Activated naive CD8-positive, alpha-beta T cell (primary cell): ENCODE measurements around the gene PRSS21.

ENCODE experiments used
- H3K27ac Mint-ChIP-seq: one replicate; pipeline ENCODE4 v1.8.0; 2021; ENCODE audit warnings: mixed read lengths
- H3K27me3 Mint-ChIP-seq: one replicate; pipeline ENCODE4 v1.8.0; 2021; ENCODE audit warnings: mixed read lengths
- H3K36me3 Mint-ChIP-seq: one replicate; pipeline ENCODE4 v1.8.0; 2021; ENCODE audit warnings: mixed read lengths
- H3K4me1 Mint-ChIP-seq: one replicate; pipeline ENCODE4 v1.8.0; 2021; ENCODE audit warnings: low read depth, mixed read lengths
- H3K4me3 Mint-ChIP-seq: one replicate; pipeline ENCODE4 v1.8.0; 2021; ENCODE audit warnings: mild to moderate bottlenecking, mixed read lengths
- H3K9me3 Mint-ChIP-seq: one replicate; pipeline ENCODE4 v1.8.0; 2021; ENCODE audit warnings: low read depth, mixed read lengths

Gene PRSS21

DNA sequence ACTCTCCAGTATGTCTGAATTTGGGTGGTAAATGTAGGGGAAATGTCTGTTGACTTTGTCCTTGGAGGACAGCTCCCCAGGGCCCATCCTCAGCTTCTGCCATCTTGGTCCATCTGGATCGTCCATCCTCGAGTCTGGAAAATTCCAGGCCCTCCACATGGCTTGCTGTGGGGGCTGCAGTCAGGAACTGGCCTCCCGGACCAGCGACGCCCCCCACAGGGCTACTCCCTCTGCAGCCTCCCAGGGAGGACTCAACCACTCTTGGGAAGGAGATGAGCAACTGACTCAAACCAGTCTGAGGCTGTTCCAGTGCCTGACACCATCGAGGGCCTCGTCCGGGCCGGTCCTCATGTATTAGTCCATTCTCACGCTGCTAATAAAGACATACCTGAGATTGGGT, 7.6 kb downstream of the PRSS21 start:
- Mint-ChIP-seq H3K4me1 (no peaks in the 10 kb centered on the region), H3K27me3 (no peaks in the 10 kb centered on the region), H3K27ac (no peak overlapping the region), H3K36me3 (no peaks in the 10 kb centered on the region), H3K4me3 (no peak overlapping the region), H3K9me3 (no peaks in the 10 kb centered on the region)

DNA sequence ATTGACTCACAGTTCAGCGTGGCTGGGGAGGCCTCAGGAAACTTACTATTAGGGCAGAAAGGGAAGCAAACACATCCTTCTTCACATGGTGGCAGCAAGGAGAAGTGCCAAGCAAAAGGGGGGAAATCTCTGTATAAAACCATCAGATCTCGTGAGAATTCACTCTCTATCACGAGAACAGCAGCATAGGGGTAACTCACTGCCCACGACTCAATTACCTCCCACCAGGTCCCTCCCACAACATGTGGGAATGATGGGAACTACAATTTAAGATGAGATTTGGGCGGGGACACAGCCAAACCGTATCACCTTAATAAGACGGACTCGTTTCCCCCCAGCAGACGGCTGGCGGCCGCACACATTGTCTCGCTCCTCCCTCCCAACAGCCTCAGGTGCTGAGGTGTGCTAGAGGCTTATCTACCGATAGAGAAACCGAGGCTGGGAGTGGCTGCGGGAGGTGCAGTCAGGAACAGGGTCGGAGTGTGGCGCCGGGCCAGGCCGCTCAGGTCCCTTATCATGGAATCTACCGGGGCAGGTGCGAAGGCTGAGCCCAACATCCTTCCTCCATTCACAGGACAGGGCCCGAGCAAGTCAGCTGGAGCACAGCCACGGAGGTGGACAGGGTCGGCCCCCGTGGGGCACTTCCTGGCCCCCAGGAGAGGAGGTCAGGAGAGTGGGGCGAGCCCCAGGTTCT, 8.2 kb downstream of the PRSS21 start:
- H3K4me3 Mint-ChIP-seq, result no peak overlapping the region
- H3K36me3 Mint-ChIP-seq, result no peaks in the 10 kb centered on the region
- H3K9me3 Mint-ChIP-seq, result no peaks in the 10 kb centered on the region
- no peaks in the 10 kb centered on the region for H3K27me3 Mint-ChIP-seq
- H3K4me1 Mint-ChIP-seq, result no peaks in the 10 kb centered on the region
- H3K27ac Mint-ChIP-seq, result no peak overlapping the region

- H3K27me3 Mint-ChIP-seq, result peaks cover under 1% of the 10 kb centered on the region
- H3K9me3 Mint-ChIP-seq, result no peaks in the 10 kb centered on the region
- no peak overlapping the region for H3K4me3 Mint-ChIP-seq
- H3K27ac Mint-ChIP-seq, result no peak overlapping the region
- no peaks in the 10 kb centered on the region for H3K4me1 Mint-ChIP-seq
- no peaks in the 10 kb centered on the region for H3K36me3 Mint-ChIP-seq
Measured at GRCh38 chr16:2825906-2826305, 8.9 kb downstream of the PRSS21 start.

- no peaks in the 10 kb centered on the region for H3K4me1 Mint-ChIP-seq
- H3K27ac Mint-ChIP-seq, result no peak overlapping the region
- H3K4me3 Mint-ChIP-seq, result no peak overlapping the region
- peaks cover 3% of the 10 kb centered on the region for H3K27me3 Mint-ChIP-seq
- H3K36me3 Mint-ChIP-seq, result no peaks in the 10 kb centered on the region
- H3K9me3 Mint-ChIP-seq, result no peaks in the 10 kb centered on the region
Measured at GRCh38 chr16:2826591-2827373, 9.7 kb downstream of the PRSS21 start.

DNA sequence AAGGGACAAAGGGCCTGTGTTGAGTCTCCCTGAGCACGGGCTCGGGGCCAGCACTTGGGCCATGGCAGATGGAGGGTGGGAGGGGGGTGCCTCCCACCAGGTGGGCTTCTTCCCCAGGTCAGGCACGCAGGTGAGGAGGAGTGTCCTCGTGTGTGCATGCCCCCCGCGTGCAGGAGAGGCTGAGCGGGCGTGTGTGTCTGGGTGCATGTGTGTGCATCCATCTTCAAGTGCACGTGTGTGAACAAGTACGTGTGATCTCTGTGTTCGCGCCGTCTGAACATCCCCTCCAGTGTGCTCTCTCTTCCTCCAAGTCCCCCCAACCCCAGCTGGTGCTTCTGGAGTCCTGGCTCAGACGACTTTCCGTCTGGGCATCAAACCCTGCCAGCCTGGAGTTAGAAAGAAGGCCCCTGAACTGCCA, 10.3 kb downstream of the PRSS21 start:
- H3K4me1 Mint-ChIP-seq, result no peaks in the 10 kb centered on the region

DNA sequence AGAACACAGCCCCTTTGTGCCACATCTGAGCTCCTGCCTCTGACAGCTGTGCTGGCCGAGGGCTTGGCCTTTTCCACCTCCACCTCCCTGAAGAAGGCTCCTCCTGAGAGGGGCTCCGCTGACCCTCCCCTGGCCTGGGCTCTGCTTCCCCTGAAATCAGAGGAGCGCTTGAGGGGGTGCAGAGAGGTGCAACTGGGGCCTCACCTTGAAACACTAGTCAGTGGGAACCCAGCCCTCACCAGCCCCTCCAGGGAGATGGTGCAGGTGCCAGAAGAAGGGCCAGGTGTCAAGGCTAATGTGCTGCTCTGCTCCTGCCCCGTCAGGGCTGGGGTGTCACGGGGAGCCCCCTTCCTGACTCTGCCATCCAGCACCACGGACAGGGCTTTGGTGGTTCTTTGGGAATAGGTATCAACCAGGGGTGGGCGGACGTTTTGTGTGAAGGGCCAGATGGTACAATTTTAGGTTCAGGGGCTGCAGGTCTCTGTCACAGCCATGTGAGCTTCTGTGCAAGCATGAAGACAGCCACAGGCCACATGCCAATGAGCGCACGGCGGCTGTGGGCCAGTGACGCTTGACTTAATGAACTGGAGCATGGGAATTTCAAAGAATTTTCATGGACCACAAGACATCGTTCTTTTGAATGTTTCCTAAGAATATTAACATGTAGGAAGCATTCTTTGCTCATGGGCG, 10.9 kb downstream of the PRSS21 start:
- Mint-ChIP-seq H3K36me3 (no peaks in the 10 kb centered on the region), H3K4me1 (no peaks in the 10 kb centered on the region), H3K27me3 (peaks cover 5% of the 10 kb centered on the region), H3K9me3 (no peaks in the 10 kb centered on the region), H3K4me3 (no peak overlapping the region), H3K27ac (no peak overlapping the region)

More for the DNA sequence above, 10.3 kb downstream of the PRSS21 start:
- peaks cover 3% of the 10 kb centered on the region for H3K27me3 Mint-ChIP-seq
- H3K36me3 Mint-ChIP-seq, result no peaks in the 10 kb centered on the region
- no peak overlapping the region for H3K27ac Mint-ChIP-seq
- H3K9me3 Mint-ChIP-seq, result no peaks in the 10 kb centered on the region
- no peak overlapping the region for H3K4me3 Mint-ChIP-seq

- peaks cover 5% of the 10 kb centered on the region for H3K27me3 Mint-ChIP-seq
Measured at GRCh38 chr16:2828521-2828840, 11.4 kb downstream of the PRSS21 start.

DNA sequence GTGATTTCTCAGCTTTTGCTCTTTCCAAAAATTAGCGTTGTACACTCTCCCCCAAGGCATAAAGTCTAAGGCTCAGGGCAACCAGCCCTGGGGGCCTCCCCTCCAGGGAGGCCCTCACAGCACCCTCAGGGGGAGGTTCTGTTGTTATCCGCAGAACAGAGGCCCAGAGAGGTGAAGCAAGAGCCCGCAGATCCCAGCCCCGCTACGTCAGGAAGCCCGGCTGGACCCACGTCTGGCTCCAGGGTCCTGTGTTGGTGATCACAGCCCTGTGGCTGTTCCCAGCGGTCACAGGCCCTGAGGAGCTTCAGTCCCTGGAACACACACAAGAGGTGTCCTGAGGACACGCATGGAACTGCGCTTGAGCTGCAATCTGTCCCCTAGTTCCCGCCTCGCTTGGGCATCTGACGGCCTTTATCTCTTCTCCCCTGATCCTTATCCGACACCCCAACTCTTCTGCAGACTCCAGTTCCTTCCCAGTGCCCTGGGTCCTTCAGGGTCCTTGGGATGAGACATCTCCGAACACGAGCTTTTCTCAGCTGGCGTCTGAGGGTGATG, 11.9 kb downstream of the PRSS21 start:
- H3K27me3 Mint-ChIP-seq, result peaks cover 5% of the 10 kb centered on the region
- H3K9me3 Mint-ChIP-seq, result no peaks in the 10 kb centered on the region
- no peak overlapping the region for H3K4me3 Mint-ChIP-seq
- H3K27ac Mint-ChIP-seq, result no peak overlapping the region
- no peaks in the 10 kb centered on the region for H3K4me1 Mint-ChIP-seq
- no peaks in the 10 kb centered on the region for H3K36me3 Mint-ChIP-seq

More at GRCh38 chr16:2828521-2828840, 11.4 kb downstream of the PRSS21 start:
- H3K4me1 Mint-ChIP-seq, result no peaks in the 10 kb centered on the region
- H3K27ac Mint-ChIP-seq, result no peak overlapping the region
- H3K4me3 Mint-ChIP-seq, result no peak overlapping the region
- no peaks in the 10 kb centered on the region for H3K9me3 Mint-ChIP-seq
- H3K36me3 Mint-ChIP-seq, result no peaks in the 10 kb centered on the region

- Mint-ChIP-seq H3K4me1 (no peaks in the 10 kb centered on the region), H3K4me3 (no peak within 1 kb of the TSS), H3K27ac (no peak within 1 kb of the TSS), H3K9me3 (no peaks in the 10 kb centered on the region), H3K27me3 (peaks cover 5% of the 10 kb centered on the region), H3K36me3 (no peaks in the 10 kb centered on the region)
Measured at GRCh38 chr16:2829501-2830354, 12.7 kb downstream of the PRSS21 start, which contains the start of gene ZG16B. Gene ZG16B (plus strand): TSS chr16:2830303. CDS start chr16:2830442, 139 bp downstream.

GRCh38 chr16:2830355-2830695, 13.3 kb downstream of the PRSS21 start:
- H3K27ac Mint-ChIP-seq, result no peak overlapping the region
- no peaks in the 10 kb centered on the region for H3K4me1 Mint-ChIP-seq
- H3K4me3 Mint-ChIP-seq, result no peak overlapping the region
- no peaks in the 10 kb centered on the region for H3K9me3 Mint-ChIP-seq
- H3K27me3 Mint-ChIP-seq, result peaks cover 5% of the 10 kb centered on the region
- no peaks in the 10 kb centered on the region for H3K36me3 Mint-ChIP-seq

- Mint-ChIP-seq H3K4me1 (no peaks in the 10 kb centered on the region), H3K27me3 (peaks cover 5% of the 10 kb centered on the region), H3K9me3 (no peaks in the 10 kb centered on the region), H3K36me3 (no peaks in the 10 kb centered on the region), H3K4me3 (no peak overlapping the region), H3K27ac (no peak overlapping the region)
Measured at GRCh38 chr16:2831203-2831602, 14.2 kb downstream of the PRSS21 start.

- Mint-ChIP-seq H3K36me3 (no peaks in the 10 kb centered on the region), H3K27ac (no peak overlapping the region), H3K4me3 (no peak overlapping the region), H3K27me3 (peaks cover 5% of the 10 kb centered on the region), H3K9me3 (no peaks in the 10 kb centered on the region), H3K4me1 (peaks cover 7% of the 10 kb centered on the region)
Measured at GRCh38 chr16:2833776-2834175, 16.7 kb downstream of the PRSS21 start.

- no peaks in the 10 kb centered on the region for H3K36me3 Mint-ChIP-seq
- H3K4me1 Mint-ChIP-seq, result peaks cover 19% of the 10 kb centered on the region
- H3K9me3 Mint-ChIP-seq, result no peaks in the 10 kb centered on the region
- H3K4me3 Mint-ChIP-seq, result no peak overlapping the region
- H3K27me3 Mint-ChIP-seq, result peaks cover 5% of the 10 kb centered on the region
- H3K27ac Mint-ChIP-seq, result no peak overlapping the region
Measured at GRCh38 chr16:2834968-2835367, 17.9 kb downstream of the PRSS21 start.

DNA sequence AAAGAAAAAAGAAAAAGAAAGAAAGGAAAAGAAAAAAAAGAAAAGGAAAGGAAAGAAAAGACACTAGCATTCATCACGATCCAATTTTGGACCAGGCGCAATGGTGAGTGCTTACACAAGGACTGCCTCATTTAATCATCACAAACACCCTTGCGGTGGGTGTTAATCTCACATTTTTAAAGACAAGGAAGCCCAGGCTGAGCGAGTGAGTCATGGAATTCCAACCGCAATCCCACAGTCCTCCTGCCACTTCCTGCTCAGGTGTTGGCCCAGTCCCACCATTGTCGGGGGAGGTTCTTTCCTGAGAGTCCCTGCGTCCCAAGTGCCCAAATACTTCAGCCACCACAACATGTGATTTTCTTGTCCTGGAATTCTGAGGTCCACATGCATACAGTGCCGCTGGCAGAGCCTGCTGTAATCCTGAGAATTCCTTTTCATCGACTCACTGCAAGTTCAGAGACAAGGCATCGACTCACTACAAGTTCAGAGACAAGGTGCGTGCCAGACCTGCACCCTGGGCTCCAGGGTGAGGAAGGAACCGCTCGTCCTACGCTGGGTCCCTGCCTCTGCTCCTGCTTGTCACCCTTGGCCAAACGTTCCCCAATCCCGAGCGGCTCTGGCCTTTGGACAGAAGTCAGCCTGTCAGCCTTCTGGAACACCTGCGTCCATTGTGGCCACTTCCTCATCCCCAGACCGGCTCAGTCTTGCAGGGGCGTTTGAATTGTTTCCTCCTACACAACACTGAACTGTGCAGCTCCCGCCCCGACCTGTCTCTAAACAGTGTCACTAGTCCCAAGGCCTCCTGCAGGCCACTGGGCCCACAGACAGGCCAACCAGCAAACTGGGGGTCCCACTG, 18.8 kb downstream of the PRSS21 start:
- Mint-ChIP-seq H3K4me3 (no peak overlapping the region), H3K27ac (no peak overlapping the region), H3K4me1 (peaks cover 23% of the 10 kb centered on the region), H3K27me3 (peaks cover 4% of the 10 kb centered on the region), H3K9me3 (no peaks in the 10 kb centered on the region), H3K36me3 (no peaks in the 10 kb centered on the region)
